VCaP (cell line): ENCODE results near the gene UBASH3B.

Experiments used
- H3K27ac ChIP-seq: fragments of 450-650 bp; 2 replicates; pipeline ENCODE4 v1.5.1; 2017
- CTCF ChIP-seq: fragments of 450-650 bp; conservative IDR thresholded peaks from 2 replicates; pipeline ENCODE4 v1.5.1; 2017; ENCODE audit warnings: mild to moderate bottlenecking, moderate library complexity

Gene UBASH3B

GRCh38 chr11:122837528-122838346 is 182.2 kb downstream of the UBASH3B start:
- no peak overlapping the region for H3K27ac ChIP-seq
- no peak for TF ChIP-seq CTCF

GRCh38 chr11:122843281-122844141 is 188.0 kb downstream of the UBASH3B start:
- no peak for TF ChIP-seq CTCF

GRCh38 chr11:122847466-122847865 is 191.9 kb downstream of the UBASH3B start:
- H3K27ac ChIP-seq = no peak overlapping the region

More at GRCh38 chr11:122843281-122844141, 188.0 kb downstream of the UBASH3B start:
- no peak overlapping the region for H3K27ac ChIP-seq

GRCh38 chr11:122848186-122848585 is 192.7 kb downstream of the UBASH3B start:
- no peak for TF ChIP-seq CTCF
- no peak overlapping the region for H3K27ac ChIP-seq

More at GRCh38 chr11:122847466-122847865, 191.9 kb downstream of the UBASH3B start:
- TF ChIP-seq CTCF = no peak

- no peak overlapping the region for H3K27ac ChIP-seq
- no peak for TF ChIP-seq CTCF
Measured at GRCh38 chr11:122850076-122850631, 194.6 kb downstream of the UBASH3B start.

GRCh38 chr11:122851366-122851966 is 195.9 kb downstream of the UBASH3B start:
- no peak overlapping the region for H3K27ac ChIP-seq
- TF ChIP-seq CTCF = no peak
